Ureter (tissue), 1 donor: ENCODE results near the gene CLEC9A. TPM values are rescaled to one million over a fixed set of nuclear protein-coding genes. Genes with fewer than 3 reads are reported as not detected.

Source experiments
- DNase-seq: peaks from one replicate; pipeline ENCODE4 v3.0.0-alpha.2; 2020; ENCODE audit warnings: low spot score
- total RNA-seq: library from RNA; stranded (reverse); gene quantifications from one replicate; pipeline ENCODE4 v1.2.4, GENCODE V29; 2023
- donor health status: DM: yes; HTN: yes; CAD: no.

CLEC9A gene
- total RNA-seq, 1 donor from 2014 or later, result 0.57 TPM

DNA sequence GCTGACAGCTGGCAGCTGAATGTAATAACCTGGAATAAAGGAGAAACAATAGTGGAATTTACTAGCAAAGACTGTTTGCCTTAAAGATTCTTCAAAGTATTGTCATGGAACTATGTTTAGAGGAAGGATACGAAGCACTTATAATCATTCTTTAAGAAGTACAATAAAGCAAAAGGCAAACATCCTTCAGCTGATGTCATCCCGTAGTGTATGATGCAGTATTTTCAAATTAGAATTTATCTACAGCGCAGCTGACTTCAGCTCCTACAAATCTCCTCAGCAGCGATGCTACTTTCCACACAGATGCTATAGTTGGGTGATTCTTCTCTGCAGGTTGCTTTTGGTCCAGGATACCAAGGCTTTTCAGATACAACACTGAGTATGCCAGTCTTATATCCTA, 36.8 kb downstream of the CLEC9A start:
- no peak for DNase-seq

GRCh38 chr12:10067942-10068341, 37.5 kb downstream of the CLEC9A start:
- no peak for DNase-seq

GRCh38 chr12:10068644-10069043, 38.2 kb downstream of the CLEC9A start:
- no peak for DNase-seq

DNA sequence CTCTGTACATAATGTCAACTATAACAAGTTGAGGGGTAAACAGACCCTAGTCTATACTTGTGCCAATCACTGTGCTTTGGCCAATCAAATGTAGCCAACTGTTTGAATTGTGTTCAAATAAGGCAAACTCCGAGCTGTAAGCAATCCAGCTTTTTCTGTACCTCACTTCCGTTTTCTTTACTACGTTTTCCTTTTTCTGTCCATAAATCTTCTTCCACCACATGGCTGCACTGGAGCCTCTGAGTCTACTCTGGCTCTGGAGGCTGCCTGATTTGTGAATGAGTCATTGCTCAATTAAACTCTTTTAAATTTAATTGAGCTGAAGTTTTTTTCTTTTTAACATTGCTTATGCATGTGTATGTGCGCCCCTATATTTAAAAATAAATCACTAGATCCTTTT, 38.6 kb downstream of the CLEC9A start:
- no peak for DNase-seq

- no peak for DNase-seq
Measured at GRCh38 chr12:10069976-10070375, 39.5 kb downstream of the CLEC9A start.

GRCh38 chr12:10070380-10070779, 39.9 kb downstream of the CLEC9A start:
- no peak for DNase-seq

GRCh38 chr12:10072131-10072530, 41.6 kb downstream of the CLEC9A start:
- no peak for DNase-seq

DNA sequence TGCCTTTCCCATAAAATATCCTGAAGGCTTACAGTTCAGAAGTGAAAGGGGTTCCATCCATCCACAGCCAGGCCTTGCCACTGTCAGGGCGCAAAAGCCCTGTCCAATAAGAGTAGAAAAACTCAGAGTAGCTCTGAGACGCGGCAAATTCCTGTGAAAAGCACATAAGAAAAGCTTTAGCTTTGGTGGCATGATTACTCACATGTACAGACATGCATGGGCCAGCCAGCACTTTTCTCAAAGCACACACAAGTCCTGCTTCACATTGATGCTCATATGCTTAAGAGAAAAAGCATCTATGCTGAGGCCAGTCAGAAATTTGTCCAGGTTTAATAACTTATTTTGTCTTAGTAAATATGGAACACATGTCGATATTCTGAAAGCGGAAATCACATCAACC, 42.8 kb downstream of the CLEC9A start:
- DNase-seq, result no peak

GRCh38 chr12:10075451-10075850, 45.0 kb downstream of the CLEC9A start:
- no peak for DNase-seq

GRCh38 chr12:10082117-10082874, 51.8 kb downstream of the CLEC9A start:
- no peak for DNase-seq

- DNase-seq, result no peak
Measured at GRCh38 chr12:10084733-10085132, 54.3 kb downstream of the CLEC9A start.

- no peak for DNase-seq
Measured at GRCh38 chr12:10086387-10086786, 55.9 kb downstream of the CLEC9A start.

- no peak for DNase-seq
Measured at GRCh38 chr12:10088031-10088430, 57.5 kb downstream of the CLEC9A start.

GRCh38 chr12:10088955-10089900, 58.7 kb downstream of the CLEC9A start:
- DNase-seq, result no peak

- no peak for DNase-seq
Measured at GRCh38 chr12:10094646-10095395, 64.3 kb downstream of the CLEC9A start.

- DNase-seq, result no peak
Measured at GRCh38 chr12:10095971-10096370, 65.5 kb downstream of the CLEC9A start.

DNA sequence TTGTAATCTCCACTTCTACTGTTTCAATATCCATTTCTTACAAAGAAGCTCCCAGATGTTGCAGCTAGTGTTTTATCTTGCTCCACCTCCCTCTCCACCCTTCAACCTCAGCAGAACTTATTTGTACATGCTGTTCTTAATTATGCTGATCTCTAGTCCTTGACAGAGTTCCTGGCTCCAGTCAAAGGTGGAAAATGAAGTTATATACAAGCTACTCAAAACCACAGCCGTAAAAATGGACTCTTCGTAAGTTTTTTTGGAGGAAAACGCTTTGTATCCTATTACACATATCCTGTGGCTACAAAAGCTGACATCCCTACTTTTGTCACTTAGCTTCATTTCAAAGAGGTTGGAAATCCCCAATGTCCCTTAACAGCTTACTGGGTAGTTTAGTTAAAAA, 67.0 kb downstream of the CLEC9A start:
- DNase-seq, result no peak

GRCh38 chr12:10098791-10099190, 68.3 kb downstream of the CLEC9A start, which contains the start of gene CLEC1A:
TSS of gene CLEC1A (minus strand) at chr12:10098985. CDS start at chr12:10098922, 63 bp downstream.
- DNase-seq, result no peak

DNA sequence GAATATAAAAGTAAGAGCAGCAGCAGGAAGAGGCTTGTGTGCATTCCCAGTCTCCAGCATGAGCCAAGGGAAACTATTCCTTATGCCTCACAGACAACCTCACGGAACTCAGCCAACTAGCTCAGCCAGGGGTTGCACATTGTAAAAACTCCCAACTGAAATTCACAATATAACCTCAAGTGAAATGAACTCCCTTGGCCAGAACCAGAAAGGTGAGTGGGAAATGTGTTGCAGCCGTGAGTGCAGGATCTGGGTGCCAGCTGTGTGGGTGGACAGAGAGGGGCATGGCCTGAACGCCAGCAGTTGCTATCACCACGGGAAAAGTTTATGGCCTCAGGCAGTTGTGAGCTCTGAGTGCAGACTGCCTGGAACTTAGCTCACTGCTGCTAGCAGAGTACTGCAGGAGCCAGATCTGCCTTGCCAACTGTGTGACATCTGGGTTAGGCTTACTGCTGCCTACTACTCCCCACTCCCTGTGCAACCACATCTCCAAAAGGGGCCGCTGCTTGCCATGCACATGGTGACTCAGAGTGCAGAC, 70.6 kb downstream of the CLEC9A start:
- DNase-seq, result no peak

GRCh38 chr12:10101648-10102220, 71.3 kb downstream of the CLEC9A start:
- no peak for DNase-seq

GRCh38 chr12:10102322-10102721, 71.8 kb downstream of the CLEC9A start:
- no peak for DNase-seq
